Esophagus muscularis mucosa (tissue), 4 donors: ENCODE measurements around the gene ARL2. TPM values are rescaled to one million over a fixed set of nuclear protein-coding genes. Genes with fewer than 3 reads are reported as not detected.

Experiments used
- DNase-seq: peaks from one replicate; pipeline ENCODE4 v3.0.0-alpha.2; 2017; ENCODE audit errors: extremely low spot score
- H3K27ac ChIP-seq, 4 donors: fragments of 200-600 bp; sonication (generic); replicated peaks in 1 of 4; 1 replicate in 3 of 4; 2 replicates in 1 of 4; pipeline ENCODE4 v1.5.1; 2016 to 2019; ENCODE audit warnings: mild to moderate bottlenecking in 1 of 4
- H3K27me3 ChIP-seq, 4 donors: fragments of 200-600 bp; sonication (generic); one replicate each; pipeline versions ENCODE4 v1.5.1 to v1.6.0; 2016 to 2019
- H3K36me3 ChIP-seq, 4 donors: fragments of 200-600 bp; sonication (generic); one replicate each; pipeline ENCODE4 v1.5.1; 2016 to 2019
- H3K4me1 ChIP-seq, 4 donors: fragments of 200-600 bp; sonication (generic); one replicate each; pipeline ENCODE4 v1.5.1; 2016 to 2019
- H3K4me3 ChIP-seq, 4 donors: fragments of 200-600 bp; sonication (generic); 1 replicate in 2 of 4; 2 replicates in 2 of 4; pipeline ENCODE4 v1.5.1; 2016 to 2019; ENCODE audit warnings: mild to moderate bottlenecking in 4 of 4, moderate library complexity in 1 of 4
- H3K9me3 ChIP-seq, 4 donors: fragments of 200-600 bp; sonication (generic); 1 replicate in 3 of 4; 2 replicates in 1 of 4; pipeline ENCODE4 v1.5.1; 2016 to 2019
- CTCF ChIP-seq, 3 experiments: fragments of 200-600 bp in 2 of 3; fragments of 450-650 bp in 1 of 3; sonication (generic) in 2 of 3; IDR thresholded peaks; one replicate each; pipeline ENCODE4 v1.5.1; 2017 to 2019; ENCODE audit warnings: antibody characterized with exemption in 3 of 3, mild to moderate bottlenecking in 2 of 3, moderate library complexity in 1 of 3
- EP300 ChIP-seq: sonication (generic); formaldehyde crosslinking; IDR thresholded peaks from one replicate; pipeline ENCODE4 v1.6.1; 2017; ENCODE audit warnings: antibody characterized with exemption
- POLR2A ChIP-seq: fragments of 450-650 bp; IDR thresholded peaks from one replicate; pipeline ENCODE4 v1.6.1; 2017; ENCODE audit warnings: antibody characterized with exemption, moderate library complexity, mild to moderate bottlenecking, low read depth
- POLR2AphosphoS5 ChIP-seq, 2 donors: sonication (generic); formaldehyde crosslinking; IDR thresholded peaks; one replicate each; pipeline ENCODE4 v1.6.1; 2017; ENCODE audit warnings: antibody characterized with exemption in 2 of 2
- WGBS: methylation state at CpG from one replicate; pipeline ENCODE4 v1.1.5; 2018; 5-methylcytosine and 5-hydroxymethylcytosine counted together
- intact Hi-C: fragments of 100-400 bp; cut with DNase I; formaldehyde crosslinking; loops from one replicate; pipeline ENCODE4 v1.15.1; 2023
- small RNA-seq, 3 donors: library from RNA; depleted of rRNA; stranded (forward); fragments of <200 nt; gene quantifications; one replicate each; pipeline ENCODE3, GENCODE V24; 2016
- total RNA-seq, 4 donors: library from RNA; depleted of rRNA; stranded (reverse); fragments of >200 nt; gene quantifications; one replicate each; pipeline versions ENCODE4 v1.1.0 to v1.2.1, GENCODE V29; 2016

The ARL2 gene
- total RNA-seq, 4 donors from 2014 or later = 150 to 189 (median 172) TPM

GRCh38 chr11:65069217-65069616 is 55.3 kb downstream of the ARL2 start:
- WGBS = 76% methylated on average over 6 of the region's 9 CpGs
- TF ChIP-seq EP300 (no peak), CTCF (IDR thresholded peaks at IDR 0.05) (no peak), POLR2AphosphoS5 (IDR thresholded peaks at IDR 0.05) (no peak), POLR2A (no peak)
- Histone ChIP-seq H3K4me1 (no peaks in the 10 kb centered on the region), H3K36me3 (no peaks in the 10 kb centered on the region), H3K4me3 (no peak overlapping the region), H3K27me3 (no peaks in the 10 kb centered on the region), H3K27ac (no peak overlapping the region), H3K9me3 (no peaks in the 10 kb centered on the region)
- intact Hi-C loops = loop anchor here (10.0 kb wide), 1 partner anchor 686 kb away; no protein-coding TSS in a partner anchor
- DNase-seq = no peak

Small RNA genes lying within 50 kb of the gene (small RNA-seq; reads per million reads assigned to genes)
- gene MIR6879 = 0 to 0.51 (median 0) reads per million in 3 donors
- gene SNX15 = 0 reads per million in 3 donors

Other genes with a start within 250 kb of the ARL2 start
- gene SF1, start 235.6 kb upstream of the ARL2 start, total RNA-seq = 100 to 1,000 TPM; 199 to 285 (median 234) TPM
- 10 to 100 TPM; 11.1 to 25.0 (median 17.1) TPM for gene MAP4K2, start 210.9 kb upstream of the ARL2 start, total RNA-seq
- 10 to 100 TPM; 10.4 to 18.7 (median 11.5) TPM for gene MEN1, start 203.6 kb upstream of the ARL2 start, total RNA-seq
- under 1 TPM in 3 of 4 donors, not detected in 1; 0.33 to 0.46 (median 0.39) TPM for gene CDC42BPG, start 169.5 kb upstream of the ARL2 start, total RNA-seq
- gene EHD1, start 135.5 kb upstream of the ARL2 start, total RNA-seq = 100 to 1,000 TPM in 2 of 4 donors, 10 to 100 TPM in 2; 57.0 to 193 (median 104) TPM
- 10 to 100 TPM; 19.9 to 28.7 (median 26.1) TPM for gene ATG2A, start 97.0 kb upstream of the ARL2 start, total RNA-seq
- gene PPP2R5B, start 89.5 kb upstream of the ARL2 start, total RNA-seq = 10 to 100 TPM; 24.1 to 38.8 (median 29.0) TPM
- not detected for gene GPHA2, start 78.3 kb upstream of the ARL2 start, total RNA-seq
- not detected for gene MAJIN, start 42.1 kb upstream of the ARL2 start, total RNA-seq
- 1 to 10 TPM in 3 of 4 donors, under 1 TPM in 1; 0.42 to 5.1 (median 3.1) TPM for gene BATF2, start 17.2 kb upstream of the ARL2 start, total RNA-seq
- 10 to 100 TPM; 21.2 to 57.1 (median 33.1) TPM for gene SNX15, start 13.3 kb downstream of the ARL2 start, total RNA-seq
- gene SAC3D1, start 27.1 kb downstream of the ARL2 start, total RNA-seq = 10 to 100 TPM in 3 of 4 donors, 1 to 10 TPM in 1; 9.6 to 21.8 (median 13.1) TPM
- gene NAALADL1, start 44.4 kb downstream of the ARL2 start, total RNA-seq = 10 to 100 TPM; 22.8 to 43.7 (median 31.0) TPM
- 1 to 10 TPM in 1 of 4 donors, under 1 TPM in 3; 0.33 to 1.1 (median 0.38) TPM for gene CDCA5, start 69.9 kb downstream of the ARL2 start, total RNA-seq
- 10 to 100 TPM; 24.1 to 50.7 (median 43.7) TPM for gene ZFPL1, start 70.1 kb downstream of the ARL2 start, total RNA-seq
- gene VPS51, start 82.1 kb downstream of the ARL2 start, total RNA-seq = 100 to 1,000 TPM; 185 to 414 (median 237) TPM
- gene TM7SF2, start 97.7 kb downstream of the ARL2 start, total RNA-seq = 10 to 100 TPM in 3 of 4 donors, 1 to 10 TPM in 1; 8.8 to 17.2 (median 12.1) TPM
- gene ZNHIT2, start 103.5 kb downstream of the ARL2 start, total RNA-seq = 10 to 100 TPM in 3 of 4 donors, 1 to 10 TPM in 1; 7.5 to 24.4 (median 18.0) TPM
- gene FAU, start 108.0 kb downstream of the ARL2 start, total RNA-seq = 1,000 to 10,000 TPM in 1 of 4 donors, 100 to 1,000 TPM in 3; 465 to 1,081 (median 716) TPM
- 100 to 1,000 TPM in 2 of 4 donors, 10 to 100 TPM in 2; 76.2 to 113 (median 91.5) TPM for gene MRPL49, start 108.2 kb downstream of the ARL2 start, total RNA-seq
- 10 to 100 TPM; 24.1 to 39.5 (median 27.5) TPM for gene SYVN1, start 120.4 kb downstream of the ARL2 start, total RNA-seq
- not detected for gene SPDYC, start 156.1 kb downstream of the ARL2 start, total RNA-seq
- gene CAPN1, start 167.8 kb downstream of the ARL2 start, total RNA-seq = 100 to 1,000 TPM in 3 of 4 donors, 10 to 100 TPM in 1; 95.9 to 246 (median 167) TPM
- gene POLA2, start 247.8 kb downstream of the ARL2 start, total RNA-seq = 10 to 100 TPM; 14.7 to 26.6 (median 17.3) TPM